Activated gamma-delta T cell (primary cell): ENCODE data around the gene WDR59.
"Not testable (repeated sequence)": the region's sequence is repeated elsewhere in the genome, so short reads cannot be mapped to it uniquely, and the experiment has no call there.

Source experiments
- DNase-seq: peaks from one replicate; lab custom pipeline; 2025; lab: John Stamatoyannopoulos, UW

Gene WDR59

GRCh38 chr16:75011634-75012307 is 26.8 kb upstream of the WDR59 start:
- DNase-seq = no peak

- no peak for DNase-seq
These were observed 25.5 kb upstream of the WDR59 start for GRCh38 chr16:75010427-75010826.

DNA sequence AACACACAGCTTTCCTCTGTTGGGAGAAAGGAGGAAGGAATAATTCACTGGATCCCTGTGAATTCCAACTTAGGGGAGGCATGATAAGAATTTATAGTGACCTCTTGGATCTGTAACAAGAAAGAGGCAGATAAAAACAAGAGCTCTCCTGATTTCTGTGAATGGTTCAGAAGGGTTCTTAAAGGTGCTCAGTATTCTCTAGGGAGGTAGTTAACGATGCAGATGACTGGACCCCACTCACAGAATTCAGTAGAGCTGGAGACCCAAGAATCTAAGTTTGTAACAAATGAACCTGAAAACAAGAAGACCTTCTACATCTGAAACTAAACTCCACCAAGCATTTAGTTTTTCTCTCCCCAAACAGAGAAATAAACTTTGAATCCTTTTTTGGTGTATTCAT is 22.5 kb upstream of the WDR59 start:
- no peak for DNase-seq

GRCh38 chr16:75005697-75006096 is 20.8 kb upstream of the WDR59 start:
- DNase-seq = no peak

DNA sequence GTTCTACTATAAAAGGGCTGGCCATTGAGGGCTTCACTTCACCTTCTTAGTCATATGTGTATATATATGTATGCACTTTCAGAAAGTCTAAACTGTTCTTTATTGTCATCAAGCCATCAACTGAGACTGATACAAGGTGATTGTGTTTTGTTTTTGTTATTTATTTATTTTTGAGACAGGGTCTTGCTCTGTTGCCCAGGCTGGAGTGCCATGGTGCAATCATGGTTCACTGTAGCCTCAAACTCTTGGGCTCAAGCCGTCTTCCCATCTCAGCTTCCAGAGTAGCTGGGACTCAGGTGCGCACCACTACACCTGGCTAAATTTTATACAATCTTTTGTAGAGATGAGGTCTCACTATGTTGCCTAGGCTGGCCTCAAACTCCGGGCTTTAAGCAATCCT is 19.5 kb upstream of the WDR59 start:
- no peak for DNase-seq

GRCh38 chr16:75003931-75004330 is 19.0 kb upstream of the WDR59 start:
- no peak for DNase-seq

DNA sequence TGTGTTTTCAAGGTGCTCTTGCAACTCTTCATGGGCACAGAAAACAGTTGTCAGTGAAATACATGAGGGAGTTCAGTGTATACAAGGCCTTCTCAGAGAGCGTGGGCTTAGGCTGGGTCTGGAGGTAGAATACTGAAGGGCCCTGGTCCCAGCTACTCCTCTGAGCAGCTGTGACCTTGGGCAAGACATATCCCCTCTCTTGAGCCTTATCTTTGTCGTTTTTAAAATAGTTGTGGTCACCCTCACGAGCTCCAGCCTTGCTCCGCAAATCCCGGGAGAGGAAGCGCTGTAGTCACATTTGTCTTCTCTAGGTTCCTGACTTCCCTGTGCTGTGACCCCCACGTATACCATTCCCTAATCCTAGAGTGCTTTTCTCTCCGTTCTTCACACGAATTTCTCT is 17.6 kb upstream of the WDR59 start:
- DNase-seq = no peak

- DNase-seq = no peak
These were observed 15.7 kb upstream of the WDR59 start for GRCh38 chr16:75000481-75001081.

DNA sequence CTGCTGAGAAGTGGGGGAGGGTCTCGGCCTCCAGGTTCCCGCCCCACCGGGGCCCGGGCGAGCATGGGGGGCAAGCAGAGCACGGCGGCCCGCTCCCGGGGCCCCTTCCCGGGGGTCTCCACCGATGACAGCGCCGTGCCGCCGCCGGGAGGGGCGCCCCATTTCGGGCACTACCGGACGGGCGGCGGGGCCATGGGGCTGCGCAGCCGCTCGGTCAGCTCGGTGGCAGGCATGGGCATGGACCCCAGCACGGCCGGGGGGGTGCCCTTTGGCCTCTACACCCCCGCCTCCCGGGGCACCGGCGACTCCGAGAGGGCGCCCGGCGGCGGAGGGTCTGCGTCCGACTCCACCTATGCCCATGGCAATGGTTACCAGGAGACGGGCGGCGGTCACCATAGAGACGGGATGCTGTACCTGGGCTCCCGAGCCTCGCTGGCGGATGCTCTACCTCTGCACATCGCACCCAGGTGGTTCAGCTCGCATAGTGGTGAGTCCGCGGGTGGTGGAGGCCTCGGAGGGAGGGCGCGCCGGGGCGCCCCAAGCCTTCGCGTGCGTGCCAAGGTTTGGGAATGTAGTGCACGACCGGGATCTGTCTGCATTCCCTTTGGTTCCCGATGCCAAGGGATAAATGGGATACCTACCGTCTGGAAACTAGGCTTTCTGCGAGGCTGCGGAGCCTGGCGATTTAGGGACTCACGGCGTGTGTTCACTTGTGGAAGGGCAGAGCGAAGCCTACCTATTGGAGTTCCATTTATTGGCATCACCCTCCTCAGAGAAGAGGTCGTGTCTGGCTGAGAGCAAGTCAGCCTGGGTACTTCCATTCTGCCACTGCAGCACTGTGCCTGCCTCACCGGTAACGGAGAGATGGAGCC is 14.9 kb upstream of the WDR59 start:
- DNase-seq = no peak

GRCh38 chr16:74999219-74999608 is 14.3 kb upstream of the WDR59 start:
- no peak for DNase-seq

GRCh38 chr16:74998481-74999218 is 13.7 kb upstream of the WDR59 start, which contains the start of gene ZNRF1:
TSS of gene ZNRF1 (plus strand) at chr16:74999024. CDS start at chr16:74999672, 648 bp downstream.
- DNase-seq = peak; percentile 56

- no peak for DNase-seq
These were observed 12.1 kb upstream of the WDR59 start for GRCh38 chr16:74997042-74997491.

DNA sequence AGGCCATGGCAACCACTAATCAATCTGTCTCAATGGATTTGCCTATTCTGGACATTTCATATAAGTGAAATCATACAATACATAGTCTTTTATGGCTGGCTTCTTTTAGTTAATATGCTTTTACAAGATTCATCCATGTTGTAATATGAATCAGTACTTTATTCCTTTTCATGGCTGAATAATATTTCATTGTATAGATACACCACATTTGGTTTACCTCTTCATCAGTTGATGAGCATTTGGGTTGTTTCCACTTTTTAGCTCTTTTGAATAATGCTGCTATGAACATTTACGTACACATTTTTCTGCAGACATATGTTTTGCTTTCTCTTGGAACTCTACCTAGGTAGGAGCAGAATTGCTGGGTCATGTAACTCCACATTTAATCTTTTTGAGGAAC is 11.1 kb upstream of the WDR59 start:
- DNase-seq = no peak

DNA sequence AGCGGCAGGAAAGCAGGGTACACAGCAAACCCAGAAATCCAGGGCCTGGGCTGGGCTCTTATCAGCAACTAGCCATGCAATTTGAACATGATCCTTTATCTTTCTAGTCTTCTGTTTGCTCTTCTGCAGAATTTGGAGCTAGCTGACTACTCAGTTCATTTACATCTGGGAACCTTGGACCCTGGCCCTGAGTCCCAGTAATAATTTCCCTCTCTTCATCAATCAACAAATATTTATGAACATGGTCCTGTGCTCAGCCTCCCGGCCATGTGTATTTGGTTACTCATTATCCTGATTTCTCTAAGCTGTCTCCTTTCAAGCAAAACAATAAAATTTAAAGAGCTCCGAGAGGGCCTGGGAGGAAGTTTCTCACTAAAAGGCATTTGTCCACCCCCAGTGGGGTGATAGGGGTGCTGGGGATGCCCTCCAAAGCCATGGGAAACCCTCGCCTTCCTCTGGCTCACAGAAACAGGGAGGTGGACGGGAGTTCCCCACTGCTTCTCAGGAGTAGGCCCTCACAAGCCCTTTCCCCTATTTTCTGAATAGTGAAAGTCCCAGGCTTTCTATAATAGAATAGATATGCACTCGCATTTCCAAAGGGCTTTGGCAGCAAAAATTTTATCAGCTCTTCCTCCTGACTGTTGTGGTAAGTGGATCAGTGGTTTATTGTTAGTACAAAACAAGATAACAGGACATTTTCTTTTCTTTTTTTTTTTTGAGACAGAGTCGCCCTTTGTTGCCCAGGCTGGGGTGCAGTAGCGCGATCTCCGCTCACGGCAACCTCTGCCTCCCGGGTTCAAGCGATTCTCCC is 6.9 kb upstream of the WDR59 start:
- DNase-seq = no peak

- no peak for DNase-seq
These were observed 6.3 kb upstream of the WDR59 start for GRCh38 chr16:74991268-74991592.

DNA sequence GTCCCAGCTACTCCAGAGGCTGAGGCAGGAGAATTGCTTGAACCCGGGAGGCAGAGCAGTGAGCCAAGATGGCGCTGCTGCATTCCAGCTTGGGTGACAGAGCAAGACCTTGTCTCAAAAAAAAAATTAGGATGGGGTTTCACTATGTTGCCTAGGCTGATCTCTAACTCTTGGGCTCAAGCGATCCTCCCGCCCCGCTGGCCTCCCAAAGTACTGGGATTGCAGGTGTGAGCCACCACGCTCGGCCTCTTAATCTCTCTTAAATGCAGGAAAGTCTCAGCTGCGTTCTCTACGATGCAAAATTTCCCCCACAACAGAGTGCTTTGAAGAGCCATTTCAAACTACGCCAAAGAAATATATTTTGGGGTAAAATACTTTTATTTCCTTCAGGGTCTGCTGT is 5.9 kb upstream of the WDR59 start:
- DNase-seq = no peak

- DNase-seq = not testable (repeated sequence)
These were observed 4.9 kb upstream of the WDR59 start for GRCh38 chr16:74989864-74990263.

DNA sequence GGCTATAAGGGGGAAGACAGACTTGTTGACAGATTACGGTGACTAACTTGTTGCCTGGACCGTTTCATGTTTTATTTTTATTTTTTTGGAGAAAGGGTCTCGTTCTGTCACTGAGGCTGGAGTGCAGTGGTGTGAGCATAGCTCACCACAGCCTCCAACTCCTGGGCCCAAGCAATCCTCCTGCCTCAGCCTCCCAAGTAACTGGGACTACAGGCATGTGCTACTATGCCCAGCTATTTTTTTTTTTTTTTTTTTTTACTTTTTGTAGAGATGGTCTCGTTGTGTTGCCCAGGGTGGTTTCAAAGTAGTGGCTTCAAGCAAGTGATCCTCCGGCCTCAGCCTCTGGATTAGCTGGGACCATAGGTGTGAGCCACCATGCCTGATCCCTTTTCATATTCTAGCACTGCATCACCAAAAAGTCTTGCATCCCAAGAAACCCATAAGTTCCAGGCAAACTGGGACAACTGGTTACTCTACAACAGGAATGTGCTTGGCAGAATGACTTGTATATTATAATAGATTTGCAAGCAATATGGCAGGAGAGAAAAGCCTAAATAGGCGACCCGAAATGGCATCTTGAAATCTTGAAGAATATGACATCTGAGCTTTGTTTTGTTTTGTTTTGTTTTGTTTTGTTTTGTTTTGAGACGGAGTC is 2.2 kb upstream of the WDR59 start:
- DNase-seq = no peak

DNA sequence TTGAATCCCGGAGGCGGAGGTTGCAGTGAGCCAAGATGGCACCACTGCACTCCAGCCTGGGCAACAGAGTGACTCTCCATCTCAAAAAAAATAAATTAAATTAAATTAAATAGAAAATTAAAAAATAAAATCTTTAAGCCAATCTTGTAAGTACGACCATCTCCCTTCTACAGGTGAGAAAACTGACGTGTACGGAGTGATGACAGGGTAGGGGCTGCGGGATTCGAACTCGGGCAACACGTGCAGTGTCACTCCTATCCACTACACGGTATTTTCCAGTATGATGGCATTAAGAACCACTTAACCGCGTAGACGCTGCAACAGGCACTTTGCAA is 762 bp downstream of the WDR59 start:
- no peak for DNase-seq

GRCh38 chr16:74982256-74982655 is 2.7 kb downstream of the WDR59 start:
- no peak for DNase-seq

DNA sequence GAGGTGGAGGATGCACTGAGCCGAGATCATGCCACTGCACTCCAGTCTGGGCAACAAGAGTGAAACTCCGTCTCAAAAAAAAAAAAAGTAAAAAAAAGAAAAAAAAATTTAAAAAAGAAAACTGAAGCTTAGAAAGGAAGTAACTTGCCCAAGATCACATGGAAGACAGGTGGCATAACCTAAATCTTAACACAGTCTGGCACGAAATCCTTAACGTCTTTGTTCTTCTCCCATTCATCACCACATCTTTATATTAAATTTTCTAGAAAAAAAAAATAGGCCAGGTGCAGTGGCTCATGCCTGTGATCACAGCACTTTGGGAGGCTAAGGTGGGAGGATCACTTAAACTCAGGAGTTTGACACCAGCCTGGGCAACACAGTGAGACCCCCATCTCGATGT is 9.3 kb downstream of the WDR59 start:
- DNase-seq = no peak
